Pancreas (tissue), 10 donors: ENCODE results near the gene CHRDL1. TPM values are rescaled to one million over a fixed set of nuclear protein-coding genes. Genes with fewer than 3 reads are reported as not detected.

ENCODE experiments used
- ATAC-seq, 4 donors: fragments of 200-7000 bp; cut with Tn5 transposase; one replicate each; pipeline versions ENCODE4 v1.8.0 to v1.9.1; 2020; ENCODE audit warnings: mild to moderate bottlenecking in 4 of 4, moderate library complexity in 4 of 4
- DNase-seq, 6 donors: peaks; one replicate each; pipeline ENCODE4 v3.0.0-alpha.2; 2020
- FAIRE-seq: peaks from 2 replicates; lab custom pipeline; 2012; peaks lifted over from hg19 to GRCh38; lab: Jason Lieb, UNC
- H3K27ac ChIP-seq, 4 donors: fragments of 200-600 bp; sonication (generic); 1 replicate in 3 of 4; 2 replicates in 1 of 4; pipeline versions ENCODE4 v1.5.0 to v1.8.0; 2020
- H3K27me3 ChIP-seq, 4 donors: fragments of 200-600 bp; one replicate each; pipeline ENCODE4 v1.8.0; 2021
- H3K36me3 ChIP-seq, 3 donors: fragments of 200-600 bp; sonication (generic) in 1 of 3; one replicate each; pipeline versions ENCODE4 v1.5.0 to v1.8.0; 2020 to 2021
- H3K4me1 ChIP-seq, 3 donors: fragments of 200-600 bp; one replicate each; pipeline ENCODE4 v1.8.0; 2021
- H3K4me3 ChIP-seq, 4 donors: fragments of 200-600 bp; sonication (generic) in 2 of 4; one replicate each; pipeline versions ENCODE4 v1.5.0 to v1.8.0; 2020 to 2021
- H3K9me3 ChIP-seq, 4 donors: fragments of 200-600 bp; one replicate each; pipeline ENCODE4 v1.8.0; 2021
- WGBS, 2 donors: extraction: QIAGEN DNeasy Blood & Tissue Kit; methylation state at CpG; one replicate each; pipeline ENCODE4 v1.1.7; 2013; 5-methylcytosine and 5-hydroxymethylcytosine counted together
- intact Hi-C, 3 donors: fragments of 100-400 bp; cut with DNase I; formaldehyde crosslinking; loops; one replicate each; pipeline versions ENCODE4 v1.11.1 to v1.14.2; 2022
- polyA plus RNA-seq, 2 donors: library from polyadenylated mRNA; stranded (reverse); fragments of 200-250 nt; gene quantifications; one replicate each; pipeline ENCODE4 v1.2.3, GENCODE V29; 2013
- total RNA-seq, 6 donors: library from RNA; stranded (reverse); fragmentation: NEBNext Ultra II Directional in 4 of 6; extraction: Animal tissue kit (Norgen Biotek cat#: 25700) in 4 of 6; gene quantifications; one replicate each; pipeline versions ENCODE4 v1.2.1 to v1.2.4, GENCODE V29; 2021 to 2023
- TF ChIP-seq, protein P1 (sequence below), 4 donors: fragments of 200-600 bp; sonication (generic) in 3 of 4; IDR thresholded peaks; one replicate each; pipeline versions ENCODE4 v1.5.0 to v1.8.0; 2021; ENCODE audit warnings: antibody characterized with exemption in 4 of 4
- donor health status: healthy with polysubstance abuse.
- donor health status: DM: no; HTN: no; CAD: no; lungs with moderate emphysema.
- donor health status: DM: no; HTN: no; CAD: no.
- donor health status: control.
- donor health status: control.
- donor health status: Bipolar disorder and iron deficiency.
- donor health status: DM: yes; HTN: yes; CAD: no.
- donor health status: DM: no; HTN: no; CAD: no.
- donor health status: DM: no; HTN: no; CAD: no.
- donor health status: DM: yes; HTN: yes; CAD: no.

The CHRDL1 gene
- total and polyA plus RNA-seq, 8 donors: 1.0 to 9.6 (median 2.0) TPM

DNA sequence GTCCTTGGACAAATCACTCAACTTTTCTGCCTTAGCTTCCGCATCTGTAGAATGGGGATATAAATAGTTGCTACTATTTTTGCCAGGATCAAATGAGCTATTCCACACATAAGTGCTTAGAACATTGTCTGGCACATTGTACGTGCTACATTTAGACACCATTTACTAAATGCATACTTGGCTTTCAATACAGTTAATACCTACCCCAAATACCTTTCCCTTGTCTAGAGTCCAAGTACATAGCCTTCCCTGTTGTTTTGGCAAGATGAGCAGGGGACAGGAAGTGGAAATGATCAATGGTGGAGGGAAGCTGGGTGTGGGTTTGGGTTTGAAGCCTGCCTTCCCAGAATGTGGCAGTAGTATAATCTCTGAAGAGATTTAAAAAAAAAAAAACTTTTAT lies 82.0 kb downstream of the CHRDL1 start:
- no peaks in the 10 kb centered on the region for H3K36me3 ChIP-seq
- no peak overlapping the region for H3K4me3 ChIP-seq
- H3K27me3 ChIP-seq: peaks cover 0 to 6% (median 0%) of the 10 kb centered on the region in 4 donors
- no peak overlapping the region for H3K27ac ChIP-seq
- FAIRE-seq: no peak
- no peaks in the 10 kb centered on the region for H3K4me1 ChIP-seq
- TF ChIP-seq, protein P1, sequence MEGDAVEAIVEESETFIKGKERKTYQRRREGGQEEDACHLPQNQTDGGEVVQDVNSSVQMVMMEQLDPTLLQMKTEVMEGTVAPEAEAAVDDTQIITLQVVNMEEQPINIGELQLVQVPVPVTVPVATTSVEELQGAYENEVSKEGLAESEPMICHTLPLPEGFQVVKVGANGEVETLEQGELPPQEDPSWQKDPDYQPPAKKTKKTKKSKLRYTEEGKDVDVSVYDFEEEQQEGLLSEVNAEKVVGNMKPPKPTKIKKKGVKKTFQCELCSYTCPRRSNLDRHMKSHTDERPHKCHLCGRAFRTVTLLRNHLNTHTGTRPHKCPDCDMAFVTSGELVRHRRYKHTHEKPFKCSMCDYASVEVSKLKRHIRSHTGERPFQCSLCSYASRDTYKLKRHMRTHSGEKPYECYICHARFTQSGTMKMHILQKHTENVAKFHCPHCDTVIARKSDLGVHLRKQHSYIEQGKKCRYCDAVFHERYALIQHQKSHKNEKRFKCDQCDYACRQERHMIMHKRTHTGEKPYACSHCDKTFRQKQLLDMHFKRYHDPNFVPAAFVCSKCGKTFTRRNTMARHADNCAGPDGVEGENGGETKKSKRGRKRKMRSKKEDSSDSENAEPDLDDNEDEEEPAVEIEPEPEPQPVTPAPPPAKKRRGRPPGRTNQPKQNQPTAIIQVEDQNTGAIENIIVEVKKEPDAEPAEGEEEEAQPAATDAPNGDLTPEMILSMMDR (IDR thresholded peaks at IDR 0.05): no peak
- H3K9me3 ChIP-seq: no peaks in the 10 kb centered on the region
- DNase-seq: no peak
- intact Hi-C loops: no loop called here
- 68 to 77% methylated on average over 2 of the region's 2 CpGs for WGBS, 2 donors
- ATAC-seq: no peak

DNA sequence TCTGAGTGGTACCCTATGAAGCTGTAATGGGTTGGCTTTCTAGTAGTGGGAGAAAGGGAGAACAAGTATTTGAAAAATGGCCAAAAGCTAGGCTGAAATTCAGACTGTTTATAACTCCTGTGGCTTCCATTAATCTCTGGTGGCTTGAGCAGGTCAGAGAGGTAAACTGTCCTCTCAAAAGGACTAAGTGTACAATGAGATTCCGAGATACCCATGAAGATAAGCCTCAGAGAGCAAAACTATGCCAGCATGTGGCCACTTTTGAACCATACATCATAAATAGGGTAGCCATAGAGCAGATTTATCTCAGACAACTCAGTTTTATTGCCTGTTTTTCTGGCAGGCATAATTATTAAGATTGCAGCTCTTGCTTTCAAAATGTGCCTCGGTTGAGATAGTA lies 89.2 kb downstream of the CHRDL1 start:
- Histone ChIP-seq H3K27ac (no peak overlapping the region), H3K4me1 (no peaks in the 10 kb centered on the region), H3K27me3 (peaks cover 0 to 12% (median 2%) of the 10 kb centered on the region in 4 donors), H3K9me3 (no peaks in the 10 kb centered on the region), H3K4me3 (no peak overlapping the region), H3K36me3 (no peaks in the 10 kb centered on the region)
- no peak for FAIRE-seq
- no peak for DNase-seq
- intact Hi-C loops: no loop called here
- ATAC-seq: no peak
- TF ChIP-seq, protein P1 (IDR thresholded peaks at IDR 0.05): no peak
- WGBS, 2 donors: 46 to 64% methylated on average over 2 of the region's 2 CpGs

DNA sequence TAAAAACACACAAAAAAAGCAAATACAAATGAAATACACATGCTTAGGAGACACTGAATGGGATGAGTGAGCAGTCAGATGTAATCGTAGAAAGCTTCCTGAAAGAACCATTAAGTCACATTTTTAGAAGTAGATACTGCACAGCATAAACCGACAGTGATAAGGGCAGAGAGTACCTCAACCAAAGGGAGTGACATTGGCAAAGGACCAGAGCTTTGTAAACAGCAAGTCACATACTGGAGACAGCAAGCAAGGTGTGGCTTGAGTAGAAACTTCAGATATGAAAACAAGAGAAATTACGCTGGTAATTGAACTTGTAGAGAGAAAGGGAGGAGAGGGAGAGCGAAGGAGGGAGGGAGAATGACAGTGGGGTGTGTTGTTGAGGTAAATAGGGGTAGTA lies 92.0 kb downstream of the CHRDL1 start:
- no peak for DNase-seq
- WGBS, 2 donors: 21 to 38% methylated on average over 4 of the region's 4 CpGs

DNA sequence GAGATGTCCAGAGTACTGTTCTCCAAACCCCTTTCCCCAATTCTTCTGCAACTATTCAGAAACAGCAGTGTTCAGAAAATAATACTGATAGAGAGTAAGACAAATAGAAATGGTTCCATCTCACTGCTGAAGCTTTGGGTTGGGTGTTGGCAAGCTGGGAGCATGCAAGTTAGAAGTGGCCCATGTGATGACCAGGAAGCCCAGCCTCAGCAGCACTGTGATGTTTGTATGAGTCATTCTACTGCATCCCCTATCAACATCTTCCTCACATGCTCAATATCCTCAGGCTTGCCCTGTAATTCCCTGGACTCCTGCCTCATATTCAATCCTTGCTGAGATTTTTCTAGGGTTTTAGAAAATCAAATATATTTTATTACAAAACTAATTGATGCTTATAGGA lies 96.5 kb downstream of the CHRDL1 start:
- Histone ChIP-seq H3K9me3 (no peaks in the 10 kb centered on the region), H3K4me1 (no peaks in the 10 kb centered on the region), H3K4me3 (no peak overlapping the region), H3K36me3 (no peaks in the 10 kb centered on the region), H3K27me3 (peaks cover 0 to 7% (median 2%) of the 10 kb centered on the region in 4 donors), H3K27ac (no peak overlapping the region)
- FAIRE-seq (no peak), DNase-seq (no peak), ATAC-seq (peak in 1 of 4 donors; percentile 45)
- intact Hi-C loops: no loop called here
- TF ChIP-seq, protein P1 (IDR thresholded peaks at IDR 0.05): no peak

More for the DNA sequence above, 92.0 kb downstream of the CHRDL1 start:
- intact Hi-C loops: no loop called here
- no peak overlapping the region for H3K4me3 ChIP-seq
- H3K27me3 ChIP-seq: peaks cover 0 to 7% (median 2%) of the 10 kb centered on the region in 4 donors
- H3K4me1 ChIP-seq: no peaks in the 10 kb centered on the region
- H3K27ac ChIP-seq: no peak overlapping the region
- no peaks in the 10 kb centered on the region for H3K36me3 ChIP-seq
- ATAC-seq: peak in 1 of 4 donors; percentile 51
- no peak for FAIRE-seq
- TF ChIP-seq, protein P1 (IDR thresholded peaks at IDR 0.05): no peak
- H3K9me3 ChIP-seq: no peaks in the 10 kb centered on the region

DNA sequence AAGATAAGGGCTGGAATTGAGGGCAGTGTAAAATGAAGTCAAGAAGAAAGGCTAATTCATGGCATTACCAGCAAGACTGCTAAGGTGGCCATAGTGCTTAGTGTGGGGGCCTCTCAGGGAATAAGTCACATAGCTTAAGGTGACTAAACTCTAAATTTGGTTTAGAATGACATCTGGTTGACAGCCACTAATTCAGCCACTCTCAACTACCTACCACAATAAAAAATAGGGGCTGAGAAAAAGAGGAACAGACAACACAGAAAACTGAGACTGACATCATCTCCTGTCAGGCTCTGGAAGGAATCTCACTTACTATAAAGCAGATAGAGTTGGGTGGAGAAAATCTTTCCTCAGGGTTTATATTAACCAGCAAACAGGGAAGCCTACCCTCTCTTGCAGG lies 96.9 kb downstream of the CHRDL1 start:
- H3K4me3 ChIP-seq: no peak overlapping the region
- H3K27ac ChIP-seq: no peak overlapping the region
- DNase-seq: no peak
- FAIRE-seq: no peak
- TF ChIP-seq, protein P1 (IDR thresholded peaks at IDR 0.05): no peak
- no peak for ATAC-seq
- H3K36me3 ChIP-seq: no peaks in the 10 kb centered on the region
- intact Hi-C loops: no loop called here
- H3K9me3 ChIP-seq: no peaks in the 10 kb centered on the region
- H3K4me1 ChIP-seq: no peaks in the 10 kb centered on the region
- H3K27me3 ChIP-seq: peaks cover 0 to 7% (median 2%) of the 10 kb centered on the region in 4 donors
